ENCODE measurements around the gene GARNL3. TPM values are rescaled to one million over a fixed set of nuclear protein-coding genes. Genes with fewer than 3 reads are reported as not detected.

GARNL3 gene
- total and polyA plus RNA-seq, 2 donors (not counting 1 experiment from before 2014, with no cell fraction given) = 1.5 to 12.6 TPM

DNA sequence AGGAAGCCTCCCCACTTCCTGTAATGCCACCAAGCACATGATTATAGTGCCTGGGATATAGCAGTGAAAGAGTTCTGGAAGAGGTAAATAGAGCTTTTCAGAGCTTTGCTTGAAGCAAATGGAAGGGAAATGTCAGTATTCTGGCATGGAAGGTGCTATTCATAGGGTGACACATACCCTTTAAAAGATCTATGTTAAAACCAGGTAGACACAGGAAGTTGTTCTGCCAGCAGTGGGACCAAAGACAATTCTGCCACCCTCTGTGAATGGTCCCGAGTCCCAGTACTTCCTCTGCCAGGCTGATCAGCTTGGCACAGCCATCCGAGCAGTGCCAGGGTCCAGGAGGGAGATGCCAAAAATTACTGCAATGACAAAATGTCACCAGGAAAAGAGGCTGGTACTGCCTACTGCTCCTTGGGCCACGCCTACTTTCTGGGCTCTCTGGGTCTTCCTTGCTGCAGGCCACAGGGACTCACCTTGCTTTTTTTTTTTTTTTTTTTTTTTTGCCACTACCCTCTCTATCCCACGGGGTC is 26.7 kb downstream of the GARNL3 start:
- no peaks in the 10 kb centered on the region for H3K79me2 ChIP-seq (ENCODE audit: control insufficient read depth, insufficient read depth, low read length)
- H3K27ac Mint-ChIP-seq = no peak overlapping the region
- H2AFZ ChIP-seq (ENCODE audit: insufficient read depth, low read depth, low read length, poor library complexity, severe bottlenecking) = no peak overlapping the region
- H3K4me3 ChIP-seq (ENCODE audit: control extremely low read depth in 1 of 5, extremely low read depth in 1 of 5, insufficient read depth in 1 of 5, low read depth in 2 of 5, low read length in 4 of 5) = no peak overlapping the region
- POLR2A ChIA-PET = no interaction called here
- H3K9ac ChIP-seq (ENCODE audit: low read length) = no peak overlapping the region
- H3K27me3 Mint-ChIP-seq = peaks cover 3% of the 10 kb centered on the region
- H3K27ac ChIP-seq (ENCODE audit: low read length in 2 of 2) = no peak overlapping the region
- H3K4me1 Mint-ChIP-seq = no peaks in the 10 kb centered on the region
- no peaks in the 10 kb centered on the region for H4K20me1 ChIP-seq (ENCODE audit: control insufficient read depth, insufficient read depth, low read length, poor library complexity, severe bottlenecking)
- no peaks in the 10 kb centered on the region for H3K9me3 Mint-ChIP-seq (ENCODE audit: insufficient read depth)
- CTCF ChIA-PET = interaction anchor here (0.7 kb wide), 1 partner anchor 366 kb away, joined by 3 read pairs; no protein-coding TSS in a partner anchor
- no peak for DNase-seq
- no peak for ATAC-seq (ENCODE audit: low read depth)
- WGBS (ENCODE audit: insufficient coverage) = 92% methylated on average over 4 of the region's 4 CpGs
- H3K36me3 ChIP-seq (replicated peaks in 1 of 2; ENCODE audit: control extremely low read depth in 1 of 2, control insufficient read depth in 1 of 2, extremely low read depth in 1 of 2, insufficient read depth in 2 of 2, low read length in 1 of 2) = no peaks in the 10 kb centered on the region
- H3K4me3 Mint-ChIP-seq = no peak overlapping the region
- H3K27me3 ChIP-seq (replicated peaks in 1 of 4; ENCODE audit: control extremely low read depth in 1 of 4, control insufficient read depth in 3 of 4, insufficient read depth in 4 of 4, low read length in 3 of 4) = no peaks in the 10 kb centered on the region
- no peak for TF ChIP-seq EZH2 (IDR thresholded peaks at IDR 0.05; ENCODE audit: borderline replicate concordance, insufficient read depth, low read depth, low read length, poor library complexity, severe bottlenecking)
- TF ChIP-seq, protein P1, sequence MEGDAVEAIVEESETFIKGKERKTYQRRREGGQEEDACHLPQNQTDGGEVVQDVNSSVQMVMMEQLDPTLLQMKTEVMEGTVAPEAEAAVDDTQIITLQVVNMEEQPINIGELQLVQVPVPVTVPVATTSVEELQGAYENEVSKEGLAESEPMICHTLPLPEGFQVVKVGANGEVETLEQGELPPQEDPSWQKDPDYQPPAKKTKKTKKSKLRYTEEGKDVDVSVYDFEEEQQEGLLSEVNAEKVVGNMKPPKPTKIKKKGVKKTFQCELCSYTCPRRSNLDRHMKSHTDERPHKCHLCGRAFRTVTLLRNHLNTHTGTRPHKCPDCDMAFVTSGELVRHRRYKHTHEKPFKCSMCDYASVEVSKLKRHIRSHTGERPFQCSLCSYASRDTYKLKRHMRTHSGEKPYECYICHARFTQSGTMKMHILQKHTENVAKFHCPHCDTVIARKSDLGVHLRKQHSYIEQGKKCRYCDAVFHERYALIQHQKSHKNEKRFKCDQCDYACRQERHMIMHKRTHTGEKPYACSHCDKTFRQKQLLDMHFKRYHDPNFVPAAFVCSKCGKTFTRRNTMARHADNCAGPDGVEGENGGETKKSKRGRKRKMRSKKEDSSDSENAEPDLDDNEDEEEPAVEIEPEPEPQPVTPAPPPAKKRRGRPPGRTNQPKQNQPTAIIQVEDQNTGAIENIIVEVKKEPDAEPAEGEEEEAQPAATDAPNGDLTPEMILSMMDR (IDR thresholded peaks at IDR 0.05) = no peak
- no peak overlapping the region for H3K4me2 ChIP-seq (replicated peaks; ENCODE audit: low read depth, low read length, poor library complexity, severe bottlenecking)
- intact Hi-C loops (cut with micrococcal nuclease) = no loop called here
- H3K4me1 ChIP-seq (ENCODE audit: control insufficient read depth in 2 of 2, insufficient read depth in 2 of 2, low read length in 2 of 2) = no peaks in the 10 kb centered on the region
- no peaks in the 10 kb centered on the region for H3K9me3 ChIP-seq (ENCODE audit: control extremely low read depth in 1 of 3, control insufficient read depth in 2 of 3, insufficient read depth in 1 of 3, low read length in 2 of 3)

DNA sequence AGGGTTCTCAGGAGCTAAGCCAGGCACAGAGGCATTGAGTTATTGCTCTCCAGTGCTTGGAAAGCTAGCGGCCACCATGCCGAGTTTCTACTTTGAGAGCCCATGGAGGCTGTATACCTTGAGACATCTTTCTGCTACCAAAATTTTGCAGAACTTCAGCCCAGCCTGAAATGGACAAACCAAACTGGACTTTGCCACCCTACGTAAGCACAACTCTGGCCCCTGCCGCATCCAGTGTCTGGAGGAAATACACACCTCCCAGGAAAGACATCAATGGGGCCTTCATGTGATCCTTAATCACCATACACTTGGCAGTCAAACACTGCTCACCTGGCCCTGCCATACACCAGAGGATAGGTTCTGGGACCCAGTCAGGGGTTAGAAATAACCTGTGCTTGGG is 27.8 kb downstream of the GARNL3 start:
- ATAC-seq (ENCODE audit: low read depth) (no peak), DNase-seq (no peak)
- H2AFZ ChIP-seq (ENCODE audit: insufficient read depth, low read depth, low read length, poor library complexity, severe bottlenecking) = no peak overlapping the region
- Mint-ChIP-seq H3K4me1 (no peaks in the 10 kb centered on the region), H3K27ac (no peak overlapping the region), H3K4me3 (no peak overlapping the region), H3K9me3 (ENCODE audit: insufficient read depth) (no peaks in the 10 kb centered on the region), H3K27me3 (peaks cover 3% of the 10 kb centered on the region)
- ChIA-PET CTCF (no interaction called here), POLR2A (no interaction called here)
- no peaks in the 10 kb centered on the region for H3K79me2 ChIP-seq (ENCODE audit: control insufficient read depth, insufficient read depth, low read length)
- H3K9me3 ChIP-seq (ENCODE audit: control extremely low read depth in 1 of 3, control insufficient read depth in 2 of 3, insufficient read depth in 1 of 3, low read length in 2 of 3) = no peaks in the 10 kb centered on the region
- no peak overlapping the region for H3K27ac ChIP-seq (ENCODE audit: low read length in 2 of 2)
- no peak overlapping the region for H3K4me2 ChIP-seq (replicated peaks; ENCODE audit: low read depth, low read length, poor library complexity, severe bottlenecking)
- no peaks in the 10 kb centered on the region for H3K4me1 ChIP-seq (ENCODE audit: control insufficient read depth in 2 of 2, insufficient read depth in 2 of 2, low read length in 2 of 2)
- H3K27me3 ChIP-seq (replicated peaks in 1 of 4; ENCODE audit: control extremely low read depth in 1 of 4, control insufficient read depth in 3 of 4, insufficient read depth in 4 of 4, low read length in 3 of 4) = no peaks in the 10 kb centered on the region
- 100% methylated on average over 4 of the region's 4 CpGs for WGBS (ENCODE audit: insufficient coverage)
- no peaks in the 10 kb centered on the region for H3K36me3 ChIP-seq (replicated peaks in 1 of 2; ENCODE audit: control extremely low read depth in 1 of 2, control insufficient read depth in 1 of 2, extremely low read depth in 1 of 2, insufficient read depth in 2 of 2, low read length in 1 of 2)
- intact Hi-C loops (cut with micrococcal nuclease) = no loop called here
- no peaks in the 10 kb centered on the region for H4K20me1 ChIP-seq (ENCODE audit: control insufficient read depth, insufficient read depth, low read length, poor library complexity, severe bottlenecking)
- TF ChIP-seq, protein P1 (IDR thresholded peaks at IDR 0.05) = no peak
- no peak for TF ChIP-seq EZH2 (IDR thresholded peaks at IDR 0.05; ENCODE audit: borderline replicate concordance, insufficient read depth, low read depth, low read length, poor library complexity, severe bottlenecking)
- H3K9ac ChIP-seq (ENCODE audit: low read length) = no peak overlapping the region
- H3K4me3 ChIP-seq (ENCODE audit: control extremely low read depth in 1 of 5, extremely low read depth in 1 of 5, insufficient read depth in 1 of 5, low read depth in 2 of 5, low read length in 4 of 5) = no peak overlapping the region
